HepG2 (cell line): Measurements from ENCODE around the gene NKX6-1. TPM values are rescaled to one million over a fixed set of nuclear protein-coding genes. Genes with fewer than 3 reads are reported as not detected.

ENCODE experiments used
- ATAC-seq: fragments of 200-7000 bp; cut with Tn5 transposase; 3 replicates; pipeline ENCODE4 v1.9.1; 2020; ENCODE audit warnings: mild to moderate bottlenecking, moderate library complexity
- BruUV-seq: library from RNA; stranded (reverse); fragments of 400-500 nt; replicated peaks from 2 replicates; lab custom pipeline; 2021; lab: Mats Ljungman, UMichigan
- CTCF ChIA-PET: fragments of 300-600 bp; formaldehyde crosslinking; extraction: SDS; loops from one replicate; lab custom pipeline; 2021; ENCODE audit warnings: low total read pairs, inconsistent platforms, low intra/inter-chr PET ratio; lab: Yijun Ruan, JAX
- POLR2A ChIA-PET: fragments of 350-600 bp; sonication (Branson Sonifier 250); formaldehyde crosslinking; loops from one replicate; lab custom pipeline; 2020; ENCODE audit warnings: antibody characterized with exemption, inconsistent platforms; lab: Yijun Ruan, JAX
- DNase-seq: peaks from one replicate; pipeline ENCODE4 v3.0.0-alpha.2; 2015; ENCODE audit warnings: low spot score
- FAIRE-seq: peaks from 3 replicates; lab custom pipeline; 2011; peaks lifted over from hg19 to GRCh38; lab: Jason Lieb, UNC
- H2AFZ ChIP-seq: one replicate; pipeline ENCODE4 v1.6.1; 2011; ENCODE audit warnings: low read length, inconsistent platforms
- H3K27ac ChIP-seq: fragments of 300-600 bp; 3 replicates; pipeline ENCODE4 v1.8.0; 2011; ENCODE audit warnings: mixed run types, mild to moderate bottlenecking, mixed read lengths, low read length, inconsistent platforms; ENCODE audit not compliant: insufficient read depth; ENCODE audit errors: extremely low read length
- H3K27me3 ChIP-seq, 2 experiments: fragments of 200-600 bp in 1 of 2; 2 replicates in 1 of 2; 3 replicates in 1 of 2; pipeline versions ENCODE4 v1.6.0 to v1.8.0; 2011; ENCODE audit warnings: low read length in 2 of 2, mild to moderate bottlenecking in 2 of 2, moderate library complexity in 2 of 2, inconsistent platforms in 1 of 2; ENCODE audit not compliant: insufficient read depth in 2 of 2, control insufficient read depth in 1 of 2
- H3K36me3 ChIP-seq, 2 experiments: fragments of 200-600 bp in 1 of 2; replicated peaks in 1 of 2; 2 replicates in 1 of 2; 3 replicates in 1 of 2; pipeline versions ENCODE4 v1.5.1 to v1.8.0; 2011; ENCODE audit warnings: low read length in 2 of 2, inconsistent platforms in 1 of 2; ENCODE audit not compliant: insufficient read depth in 2 of 2, control insufficient read depth in 1 of 2
- H3K4me1 ChIP-seq: 2 replicates; pipeline ENCODE4 v1.5.1; 2012; ENCODE audit warnings: low read length, inconsistent platforms; ENCODE audit not compliant: insufficient read depth
- H3K4me2 ChIP-seq: 2 replicates; pipeline ENCODE4 v1.6.0; 2011; ENCODE audit warnings: low read depth, low read length, inconsistent platforms
- H3K4me3 ChIP-seq, 3 experiments: fragments of 200-600 bp in 1 of 3; sonication (generic), shearing (Covaris generic) in 1 of 3; replicated peaks in 1 of 3; 2 replicates each; pipeline ENCODE4 v1.5.1; 2011 to 2016; ENCODE audit warnings: low read length in 3 of 3, inconsistent platforms in 2 of 3, low read depth in 2 of 3, mild to moderate bottlenecking in 2 of 3, control low read depth in 1 of 3, mixed read lengths in 1 of 3; ENCODE audit not compliant: insufficient read depth in 1 of 3
- H3K79me2 ChIP-seq: one replicate; pipeline ENCODE4 v1.6.1; 2011; ENCODE audit warnings: low read length, inconsistent platforms; ENCODE audit not compliant: insufficient read depth
- H3K9ac ChIP-seq: 2 replicates; pipeline ENCODE4 v1.6.0; 2011; ENCODE audit warnings: mild to moderate bottlenecking, low read depth, low read length, inconsistent platforms; ENCODE audit not compliant: insufficient read depth
- H3K9me3 ChIP-seq: 2 replicates; pipeline ENCODE4 v1.5.1; 2012; ENCODE audit warnings: mild to moderate bottlenecking, low read length
- H4K20me1 ChIP-seq: 2 replicates; pipeline ENCODE4 v1.6.0; 2011; ENCODE audit warnings: inconsistent platforms, mild to moderate bottlenecking, low read length, moderate library complexity; ENCODE audit not compliant: insufficient read depth
- E2F1 ChIP-seq: sonication (generic); formaldehyde crosslinking; IDR thresholded peaks from 2 replicates; pipeline ENCODE4 v1.5.0; 2020; ENCODE audit warnings: missing genetic modification reagents
- NFAT5 ChIP-seq: sonication (generic); formaldehyde crosslinking; IDR thresholded peaks from 2 replicates; pipeline ENCODE4 v1.4.0; 2020; ENCODE audit warnings: missing genetic modification reagents
- PCBP2 ChIP-seq: fragments of 200-400 bp; formaldehyde crosslinking; optimal IDR thresholded peaks from 2 replicates; pipeline ENCODE3; 2018; ENCODE audit warnings: low read length, low read depth; ENCODE audit not compliant: poor library complexity, severe bottlenecking
- PHF8 ChIP-seq: sonication (generic); formaldehyde crosslinking; IDR thresholded peaks from 2 replicates; pipeline ENCODE4 v1.5.0; 2020; ENCODE audit warnings: missing genetic modification reagents
- ZNF256 ChIP-seq: sonication (generic); formaldehyde crosslinking; conservative IDR thresholded peaks from 2 replicates; pipeline ENCODE4 v1.4.0; 2020; ENCODE audit warnings: missing genetic modification reagents
- ZNF574 ChIP-seq: sonication (generic); formaldehyde crosslinking; IDR thresholded peaks from 2 replicates; pipeline ENCODE4 v1.4.0; 2020; ENCODE audit warnings: missing genetic modification reagents
- ZNF687 ChIP-seq: sonication (generic); formaldehyde crosslinking; IDR thresholded peaks from 2 replicates; pipeline ENCODE4 v1.5.1; 2020; ENCODE audit warnings: mild to moderate bottlenecking, missing genetic modification reagents, moderate library complexity
- ZSCAN20 ChIP-seq: sonication (generic); formaldehyde crosslinking; IDR thresholded peaks from 2 replicates; pipeline ENCODE4 v1.4.0; 2020; ENCODE audit warnings: missing genetic modification reagents, mild to moderate bottlenecking, borderline replicate concordance
- WGBS: methylation state at CpG from one replicate; pipeline ENCODE4 v1.1.6; 2017; ENCODE audit warnings: low lambda C conversion rate; 5-methylcytosine and 5-hydroxymethylcytosine counted together
- in situ Hi-C: cut with HindIII; loops from 2 replicates; pipeline ENCODE4 v1.10.0; 2017; ENCODE audit warnings: low pct_unique_long_range_greater_than_20kb; ENCODE audit not compliant: extremely low pct_ligation_motif_present
- intact Hi-C: fragments of 100-400 bp; cut with micrococcal nuclease; formaldehyde crosslinking; loops from one replicate; pipeline ENCODE4 v1.10.0; 2022; ENCODE audit not compliant: unreplicated experiment
- polyA plus RNA-seq, 8 experiments: library from polyadenylated mRNA; depleted of rRNA in 3 of 8; stranded (reverse) in 7 of 8; unstranded in 1 of 8; fragments of >200 nt; fragmentation: Illumina TruSeq in 4 of 8; extraction: Trizol in 4 of 8; gene quantifications; 2 replicates each; pipeline versions ENCODE4 v1.2.1 to v1.2.3, GENCODE V29; 2011 to 2016; ENCODE audit warnings: low read depth in 4 of 8, missing spikeins in 1 of 8, mixed read lengths in 1 of 8; ENCODE audit not compliant: insufficient read depth in 1 of 8
- total RNA-seq, 5 experiments: library from RNA; depleted of rRNA; stranded (reverse); fragments of >200 nt; fragmentation: Illumina TruSeq; extraction: Trizol; gene quantifications; 2 replicates each; pipeline ENCODE4 v1.2.3, GENCODE V29; 2016; ENCODE audit warnings: low read depth in 1 of 5

The NKX6-1 gene
- total and polyA plus RNA-seq, 2 of the 13 experiments (the other 11 are each of a cell fraction or from before 2014, with no cell fraction given) = not detected

- Histone ChIP-seq H3K4me3 (no peak overlapping the region), H3K4me2 (no peak overlapping the region), H3K27me3 (peaks cover 6 to 74% of the 10 kb centered on the region in 2 experiments), H2AFZ (no peak overlapping the region), H3K79me2 (no peaks in the 10 kb centered on the region), H3K27ac (no peak overlapping the region), H3K36me3 (no peaks in the 10 kb centered on the region), H3K9ac (no peak overlapping the region), H3K4me1 (0 out of 2 replicates have a peak, but pooled peaks cover 9% of the 10 kb centered on the region), H3K9me3 (no peaks in the 10 kb centered on the region), H4K20me1 (no peaks in the 10 kb centered on the region)
- ATAC-seq = no peak
- in situ Hi-C loops = no loop called here
- ChIA-PET POLR2A (no interaction called here), CTCF (no interaction called here)
- intact Hi-C loops = no loop called here
- no peak for FAIRE-seq
- WGBS = 55% methylated on average over 2 of the region's 2 CpGs
- DNase-seq = no peak
- BruUV-seq = no TSS peak
- TF ChIP-seq E2F1 (CRISPR knock-in tag) (no peak), PCBP2 (no peak), ZNF687 (CRISPR knock-in tag) (no peak), ZSCAN20 (CRISPR knock-in tag) (no peak), NFAT5 (CRISPR knock-in tag) (no peak), ZNF256 (no peak), ZNF574 (CRISPR knock-in tag) (no peak), PHF8 (CRISPR knock-in tag) (no peak)
Observed at GRCh38 chr4:84494531-84494930, 4.6 kb downstream of the NKX6-1 start.
